Chondrocyte (in vitro differentiated cells): ENCODE data around the gene RAD51AP2. TPM values are rescaled to one million over a fixed set of nuclear protein-coding genes. Genes with fewer than 3 reads are reported as not detected.
"Not testable (repeated sequence)": the region's sequence is repeated elsewhere in the genome, so short reads cannot be mapped to it uniquely, and the experiment has no call there.

Experiments
- DNase-seq: peaks from one replicate; pipeline ENCODE4 v3.0.0; 2021; ENCODE audit warnings: mixed read lengths, low spot score
- H3K27ac Mint-ChIP-seq: one replicate; pipeline ENCODE4 v1.8.0; 2021; ENCODE audit warnings: mild to moderate bottlenecking, moderate library complexity, mixed read lengths; ENCODE audit not compliant: unreplicated experiment
- H3K27me3 Mint-ChIP-seq: 2 replicates; pipeline ENCODE4 v1.8.0; 2021; ENCODE audit warnings: low read depth, mixed read lengths
- H3K36me3 Mint-ChIP-seq: 2 replicates; pipeline ENCODE4 v1.8.0; 2021; ENCODE audit warnings: low read depth, mixed read lengths
- H3K4me1 Mint-ChIP-seq: 2 replicates; pipeline ENCODE4 v1.8.0; 2021; ENCODE audit warnings: low read depth, mild to moderate bottlenecking, mixed read lengths
- H3K4me3 Mint-ChIP-seq: one replicate; pipeline ENCODE4 v1.8.0; 2021; ENCODE audit warnings: mild to moderate bottlenecking, moderate library complexity, mixed read lengths; ENCODE audit not compliant: unreplicated experiment
- H3K9me3 Mint-ChIP-seq: 2 replicates; pipeline ENCODE4 v1.8.0; 2021; ENCODE audit warnings: low read depth, mixed read lengths
- CTCF ChIP-seq: fragments of 200-600 bp; sonication (generic); IDR thresholded peaks from 2 replicates; pipeline ENCODE4 v1.5.0; 2021; ENCODE audit warnings: antibody characterized with exemption, mild to moderate bottlenecking, moderate library complexity
- total RNA-seq: library from RNA; stranded (reverse); gene quantifications from 3 replicates; pipeline ENCODE4 v1.2.1, GENCODE V29; 2021

Gene RAD51AP2
- total RNA-seq, 1 donor from 2014 or later = not detected

GRCh38 chr2:17506736-17507616 lies 11.3 kb downstream of the RAD51AP2 start:
- TF ChIP-seq CTCF = no peak
- no peak for DNase-seq
- Mint-ChIP-seq H3K9me3 (no peaks in the 10 kb centered on the region), H3K27me3 (peaks cover 37% of the 10 kb centered on the region), H3K4me1 (no peaks in the 10 kb centered on the region), H3K36me3 (no peaks in the 10 kb centered on the region), H3K4me3 (no peak overlapping the region), H3K27ac (no peak overlapping the region)

- Mint-ChIP-seq H3K27me3 (peaks cover 12% of the 10 kb centered on the region), H3K27ac (no peak overlapping the region), H3K9me3 (no peaks in the 10 kb centered on the region), H3K4me1 (no peaks in the 10 kb centered on the region), H3K36me3 (no peaks in the 10 kb centered on the region), H3K4me3 (no peak overlapping the region)
- no peak for TF ChIP-seq CTCF
- DNase-seq = no peak
Measured at GRCh38 chr2:17497718-17498117, 20.5 kb downstream of the RAD51AP2 start.

- no peaks in the 10 kb centered on the region for H3K36me3 Mint-ChIP-seq
- H3K4me3 Mint-ChIP-seq = no peak overlapping the region
- H3K4me1 Mint-ChIP-seq = no peaks in the 10 kb centered on the region
- no peak overlapping the region for H3K27ac Mint-ChIP-seq
- DNase-seq = no peak
- peaks cover 7% of the 10 kb centered on the region for H3K27me3 Mint-ChIP-seq
- no peak for TF ChIP-seq CTCF
- no peaks in the 10 kb centered on the region for H3K9me3 Mint-ChIP-seq
Measured at GRCh38 chr2:17495590-17495989, 22.6 kb downstream of the RAD51AP2 start.

GRCh38 chr2:17490165-17490564 lies 28.1 kb downstream of the RAD51AP2 start:
- not testable (repeated sequence) for DNase-seq, H3K27me3 Mint-ChIP-seq, H3K4me1 Mint-ChIP-seq, H3K36me3 Mint-ChIP-seq, H3K27ac Mint-ChIP-seq, H3K9me3 Mint-ChIP-seq, H3K4me3 Mint-ChIP-seq

- H3K27ac Mint-ChIP-seq, H3K36me3 Mint-ChIP-seq, H3K27me3 Mint-ChIP-seq, H3K4me3 Mint-ChIP-seq, H3K4me1 Mint-ChIP-seq, DNase-seq, H3K9me3 Mint-ChIP-seq: not testable (repeated sequence)
Measured at GRCh38 chr2:17488610-17489009, 29.6 kb downstream of the RAD51AP2 start.

- Mint-ChIP-seq H3K27me3 (peaks cover 11% of the 10 kb centered on the region), H3K4me3 (no peak overlapping the region), H3K4me1 (no peaks in the 10 kb centered on the region), H3K9me3 (no peaks in the 10 kb centered on the region), H3K36me3 (no peaks in the 10 kb centered on the region), H3K27ac (no peak overlapping the region)
- no peak for TF ChIP-seq CTCF
- DNase-seq = no peak
Measured at GRCh38 chr2:17483496-17483895, 34.7 kb downstream of the RAD51AP2 start.
